ENCODE data around the gene CALML4. TPM values are rescaled to one million over a fixed set of nuclear protein-coding genes. Genes with fewer than 3 reads are reported as not detected.

The CALML4 gene
- total and polyA plus RNA-seq, 7 experiments from 2014 or later = 0.13 to 14.6 (median 2.8) TPM

DNA sequence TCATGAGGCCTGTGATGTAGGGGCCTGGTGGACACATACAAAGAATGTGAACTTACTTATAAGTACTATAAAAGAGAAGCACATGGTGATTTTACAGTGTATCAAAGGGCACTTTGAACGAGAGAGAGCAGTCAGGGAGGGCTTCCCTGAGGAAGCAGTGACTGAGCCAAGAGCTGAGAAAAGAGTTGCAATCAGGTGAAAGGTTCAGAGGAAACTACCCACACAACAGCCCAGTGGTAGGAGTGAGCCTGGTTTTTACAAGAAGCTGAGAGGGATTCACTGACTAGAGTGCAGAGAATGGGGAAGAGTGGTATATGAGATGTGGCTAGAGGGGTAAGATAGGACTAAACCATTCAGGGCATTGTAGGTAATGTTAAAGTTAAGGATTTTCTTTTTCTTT lies 57.1 kb downstream of the CALML4 start:
- no peaks in the 10 kb centered on the region for H3K9me3 ChIP-seq (ENCODE audit: control insufficient read depth in 2 of 3, low read length in 3 of 3)
- ChIA-PET POLR2A (no interaction called here), CTCF (no interaction called here)
- DNase-seq = no peak
- H3K27ac ChIP-seq (ENCODE audit: low read depth, low read length) = no peak overlapping the region
- H3K4me1 ChIP-seq (ENCODE audit: control insufficient read depth in 2 of 2, insufficient read depth in 2 of 2, low read length in 2 of 2) = no peaks in the 10 kb centered on the region
- H3K27me3 ChIP-seq (ENCODE audit: control insufficient read depth in 2 of 2, insufficient read depth in 2 of 2, low read length in 2 of 2) = no peaks in the 10 kb centered on the region
- no peak for ATAC-seq
- intact Hi-C loops (cut with micrococcal nuclease) = loop anchor here in 1 of 2 donors (10.0 kb wide), 1 partner anchor 183 kb away; no protein-coding TSS in a partner anchor
- H3K27me3 Mint-ChIP-seq = no peaks in the 10 kb centered on the region
- H3K4me3 Mint-ChIP-seq = no peak overlapping the region
- peaks cover 12 to 39% (median 20%) of the 10 kb centered on the region in 5 donors for H3K36me3 Mint-ChIP-seq
- no peaks in the 10 kb centered on the region for H3K9me3 Mint-ChIP-seq
- H3K4me3 ChIP-seq (ENCODE audit: low read length) = no peak overlapping the region
- peaks cover 0 to 37% (median 6%) of the 10 kb centered on the region in 3 experiments for H3K36me3 ChIP-seq (ENCODE audit: control insufficient read depth in 2 of 3, insufficient read depth in 3 of 3, low read length in 3 of 3)
- H3K27ac Mint-ChIP-seq = peak overlapping the region in 5 of 9 donors; percentile 26 to 85 (median 41)
- H3K4me1 Mint-ChIP-seq = peaks cover 5 to 37% (median 30%) of the 10 kb centered on the region in 7 donors

DNA sequence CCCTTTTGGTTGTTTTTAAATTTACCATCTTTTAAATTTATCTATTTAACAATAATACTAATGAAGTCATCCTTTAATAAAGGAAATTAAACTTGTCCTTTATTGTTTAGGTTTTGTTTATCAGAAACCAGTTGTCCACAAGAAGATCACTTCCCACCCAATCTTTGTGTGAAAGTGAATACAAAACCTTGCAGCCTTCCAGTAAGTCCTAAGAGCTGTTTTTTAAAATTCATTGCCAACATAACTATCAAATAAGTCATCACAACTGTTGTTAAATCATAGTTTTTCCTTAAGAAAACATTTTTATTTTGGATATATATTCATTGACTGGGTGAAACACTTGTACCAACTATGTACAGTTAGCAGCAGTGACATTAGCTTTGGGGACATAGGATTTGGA lies 59.4 kb downstream of the CALML4 start:
- Mint-ChIP-seq H3K4me3 (no peak overlapping the region), H3K4me1 (peaks cover 11 to 42% (median 33%) of the 10 kb centered on the region in 7 donors), H3K27ac (peak overlapping the region in 1 of 9 donors; percentile 7), H3K36me3 (peaks cover 4 to 36% (median 16%) of the 10 kb centered on the region in 5 donors), H3K9me3 (no peaks in the 10 kb centered on the region), H3K27me3 (no peaks in the 10 kb centered on the region)
- no peaks in the 10 kb centered on the region for H3K4me1 ChIP-seq (ENCODE audit: control insufficient read depth in 2 of 2, insufficient read depth in 2 of 2, low read length in 2 of 2)
- ATAC-seq (no peak), DNase-seq (no peak)
- H3K27me3 ChIP-seq (ENCODE audit: control insufficient read depth in 2 of 2, insufficient read depth in 2 of 2, low read length in 2 of 2) = no peaks in the 10 kb centered on the region
- no peak overlapping the region for H3K27ac ChIP-seq (ENCODE audit: low read depth, low read length)
- no peaks in the 10 kb centered on the region for H3K9me3 ChIP-seq (ENCODE audit: control insufficient read depth in 2 of 3, low read length in 3 of 3)
- H3K36me3 ChIP-seq (ENCODE audit: control insufficient read depth in 2 of 3, insufficient read depth in 3 of 3, low read length in 3 of 3) = peaks cover 0 to 31% (median 6%) of the 10 kb centered on the region in 3 experiments
- intact Hi-C loops (cut with micrococcal nuclease) = loop anchor here in 1 of 2 donors (10.0 kb wide), 1 partner anchor 181 kb away; no protein-coding TSS in a partner anchor
- no peak overlapping the region for H3K4me3 ChIP-seq (ENCODE audit: low read length)
- POLR2A ChIA-PET = no interaction called here
- CTCF ChIA-PET = no interaction called here

DNA sequence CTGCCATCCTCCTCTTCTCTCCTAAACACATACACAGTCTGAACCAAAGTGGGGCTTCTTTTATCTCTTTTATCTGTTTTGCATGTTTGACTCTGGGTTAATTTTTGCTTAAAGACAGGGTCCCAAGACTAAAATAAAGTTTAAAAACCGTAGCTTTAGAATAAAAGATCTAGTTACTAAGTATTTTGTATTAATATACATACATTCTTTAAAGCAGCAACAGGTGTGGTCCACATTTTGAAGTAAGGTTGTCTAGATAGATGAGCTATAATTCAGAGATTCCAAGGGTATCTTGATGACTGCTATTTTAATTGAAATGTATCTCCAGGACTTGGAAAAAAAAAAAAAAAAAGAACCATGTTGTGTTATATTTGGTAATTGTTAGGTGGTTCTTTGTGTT lies 61.3 kb downstream of the CALML4 start:
- ChIA-PET CTCF (no interaction called here), POLR2A (no interaction called here)
- Histone ChIP-seq H3K9me3 (ENCODE audit: control insufficient read depth in 2 of 3, low read length in 3 of 3) (no peaks in the 10 kb centered on the region), H3K4me1 (ENCODE audit: control insufficient read depth in 2 of 2, insufficient read depth in 2 of 2, low read length in 2 of 2) (no peaks in the 10 kb centered on the region), H3K4me3 (ENCODE audit: low read length) (no peak overlapping the region), H3K36me3 (ENCODE audit: control insufficient read depth in 2 of 3, insufficient read depth in 3 of 3, low read length in 3 of 3) (peaks cover 0 to 29% (median 6%) of the 10 kb centered on the region in 3 experiments), H3K27ac (ENCODE audit: low read depth, low read length) (no peak overlapping the region), H3K27me3 (ENCODE audit: control insufficient read depth in 2 of 2, insufficient read depth in 2 of 2, low read length in 2 of 2) (no peaks in the 10 kb centered on the region)
- intact Hi-C loops (cut with micrococcal nuclease) = loop anchor here in 1 of 2 donors (5.0 to 10.0 kb wide), 2 partner anchors 91 to 179 kb away; partner anchors contain the start of gene PIAS1
- Mint-ChIP-seq H3K27me3 (no peaks in the 10 kb centered on the region), H3K9me3 (no peaks in the 10 kb centered on the region), H3K4me1 (peaks cover 9 to 56% (median 36%) of the 10 kb centered on the region in 7 donors), H3K4me3 (no peak overlapping the region), H3K36me3 (peaks cover 2 to 39% (median 18%) of the 10 kb centered on the region in 5 donors), H3K27ac (peak overlapping the region in 2 of 9 donors; percentile 3 to 9)
- no peak for DNase-seq
- ATAC-seq = no peak

DNA sequence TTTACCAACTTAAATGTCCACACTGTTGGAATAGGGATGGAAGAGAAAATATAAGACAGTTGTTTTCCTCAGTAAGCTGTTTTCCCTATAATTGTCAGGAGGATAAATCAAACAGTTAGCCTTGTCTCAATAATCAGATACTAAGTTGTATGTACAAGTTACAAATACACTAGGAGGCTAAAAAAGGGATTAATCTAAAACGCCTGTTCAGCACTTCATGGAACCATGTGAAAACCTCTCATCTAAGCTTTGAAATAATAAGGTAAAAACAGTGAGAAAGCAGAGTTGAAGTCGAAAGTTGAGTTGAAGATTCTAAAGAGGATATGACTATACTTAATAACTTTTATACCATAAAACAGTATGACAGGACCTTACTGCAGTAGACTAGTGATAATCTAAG lies 62.0 kb downstream of the CALML4 start:
- Mint-ChIP-seq H3K9me3 (no peaks in the 10 kb centered on the region), H3K4me1 (peaks cover 6 to 55% (median 37%) of the 10 kb centered on the region in 7 donors), H3K27me3 (no peaks in the 10 kb centered on the region), H3K27ac (no peak overlapping the region), H3K4me3 (no peak overlapping the region), H3K36me3 (peaks cover 0 to 40% (median 18%) of the 10 kb centered on the region in 5 donors)
- ChIA-PET CTCF (interaction anchor here (0.6 to 0.8 kb wide), 2 partner anchors 10 to 14 kb away, joined by 3 read pairs; no protein-coding TSS in a partner anchor), POLR2A (no interaction called here)
- no peak for DNase-seq
- no peak overlapping the region for H3K4me3 ChIP-seq (ENCODE audit: low read length)
- no peaks in the 10 kb centered on the region for H3K4me1 ChIP-seq (ENCODE audit: control insufficient read depth in 2 of 2, insufficient read depth in 2 of 2, low read length in 2 of 2)
- no peak overlapping the region for H3K27ac ChIP-seq (ENCODE audit: low read depth, low read length)
- peaks cover 0 to 23% (median 6%) of the 10 kb centered on the region in 3 experiments for H3K36me3 ChIP-seq (ENCODE audit: control insufficient read depth in 2 of 3, insufficient read depth in 3 of 3, low read length in 3 of 3)
- H3K27me3 ChIP-seq (ENCODE audit: control insufficient read depth in 2 of 2, insufficient read depth in 2 of 2, low read length in 2 of 2) = no peaks in the 10 kb centered on the region
- intact Hi-C loops (cut with micrococcal nuclease) = loop anchor here in 1 of 2 donors (5.0 to 10.0 kb wide), 2 partner anchors 91 to 178 kb away; partner anchors contain the start of gene PIAS1
- no peak for ATAC-seq
- no peaks in the 10 kb centered on the region for H3K9me3 ChIP-seq (ENCODE audit: control insufficient read depth in 2 of 3, low read length in 3 of 3)

Other genes with a start within 250 kb of the CALML4 start
- 100 to 1,000 TPM in 1 of 5 experiments, 10 to 100 TPM in 4; 41.3 to 103 (median 90.9) TPM for gene PIAS1, start 151.0 kb downstream of the CALML4 start, total RNA-seq
- gene PIAS1, start 151.0 kb downstream of the CALML4 start, polyA plus RNA-seq = 100 to 1,000 TPM; 154 to 155 TPM
- 10 to 100 TPM; 15.0 to 66.6 (median 19.0) TPM for gene CLN6, start 24.4 kb upstream of the CALML4 start, total RNA-seq
- 1 to 10 TPM; 2.8 to 3.9 TPM for gene CLN6, start 24.4 kb upstream of the CALML4 start, polyA plus RNA-seq
- 10 to 100 TPM; 56.5 to 73.2 (median 62.0) TPM for gene FEM1B, start 72.4 kb upstream of the CALML4 start, total RNA-seq
- gene FEM1B, start 72.4 kb upstream of the CALML4 start, polyA plus RNA-seq = 10 to 100 TPM; 12.0 to 12.7 TPM
- gene ITGA11, start 226.8 kb upstream of the CALML4 start, total RNA-seq = 1 to 10 TPM in 1 of 5 experiments, under 1 TPM in 3, not detected in 1; 0.03 to 1.1 (median 0.15) TPM
- under 1 TPM in 1 of 2 donors, not detected in 1; 0.02 TPM for gene ITGA11, start 226.8 kb upstream of the CALML4 start, polyA plus RNA-seq

Data from naive thymus-derived CD4-positive, alpha-beta T cell (primary cell).